HEK293T (cell line): ENCODE results near the gene EPB41L2.

Experiments used
- CTCF ChIA-PET: fragments of 350-600 bp; formaldehyde crosslinking; extraction: SDS; loops from one replicate; lab custom pipeline; 2021; ENCODE audit warnings: antibody characterized with exemption, inconsistent platforms; lab: Yijun Ruan, JAX
- POLR2A ChIA-PET: fragments of 350-600 bp; formaldehyde crosslinking; extraction: SDS; loops from one replicate; lab custom pipeline; 2020; ENCODE audit warnings: antibody characterized with exemption, inconsistent platforms; lab: Yijun Ruan, JAX
- DNase-seq: peaks from one replicate; pipeline ENCODE4 v3.0.0; 2012; ENCODE audit warnings: mixed read lengths; ENCODE audit errors: extremely low spot score
- ARNT ChIP-seq: fragments of 450-650 bp; IDR thresholded peaks from 2 replicates; pipeline ENCODE4 v1.6.1; 2017; ENCODE audit warnings: mild to moderate bottlenecking
- BHLHE40 ChIP-seq: fragments of 450-650 bp; IDR thresholded peaks from 2 replicates; pipeline ENCODE4 v1.6.1; 2016; ENCODE audit warnings: mild to moderate bottlenecking, moderate library complexity, borderline replicate concordance
- CTBP1 ChIP-seq: fragments of 450-650 bp; IDR thresholded peaks from 2 replicates; pipeline ENCODE4 v1.6.1; 2016; ENCODE audit warnings: borderline replicate concordance
- ELF4 ChIP-seq: fragments of 450-650 bp; IDR thresholded peaks from 2 replicates; pipeline ENCODE4 v1.6.1; 2017; ENCODE audit warnings: antibody characterized with exemption
- FOXA1 ChIP-seq: fragments of 450-650 bp; IDR thresholded peaks from 2 replicates; pipeline ENCODE4 v1.6.1; 2016; ENCODE audit warnings: mild to moderate bottlenecking
- FOXK2 ChIP-seq: fragments of 450-650 bp; IDR thresholded peaks from 2 replicates; pipeline ENCODE4 v1.6.1; 2016; ENCODE audit warnings: mild to moderate bottlenecking
- FOXM1 ChIP-seq: fragments of 450-650 bp; IDR thresholded peaks from 2 replicates; pipeline ENCODE4 v1.6.1; 2017; ENCODE audit warnings: mild to moderate bottlenecking, borderline replicate concordance
- HDGF ChIP-seq: fragments of 450-650 bp; IDR thresholded peaks from 2 replicates; pipeline ENCODE4 v1.6.1; 2017; ENCODE audit warnings: antibody characterized with exemption, borderline replicate concordance
- L3MBTL2 ChIP-seq: fragments of 450-650 bp; conservative IDR thresholded peaks from 2 replicates; pipeline ENCODE4 v1.6.1; 2016; ENCODE audit warnings: mild to moderate bottlenecking
- LEF1 ChIP-seq: fragments of 450-650 bp; IDR thresholded peaks from 2 replicates; pipeline ENCODE4 v1.6.1; 2017; ENCODE audit warnings: mild to moderate bottlenecking, borderline replicate concordance
- NFRKB ChIP-seq: fragments of 450-650 bp; IDR thresholded peaks from 2 replicates; pipeline ENCODE4 v1.6.1; 2016; ENCODE audit warnings: mild to moderate bottlenecking, moderate library complexity
- SP1 ChIP-seq: fragments of 450-650 bp; IDR thresholded peaks from 2 replicates; pipeline ENCODE4 v1.6.1; 2017
- SUZ12 ChIP-seq: fragments of 450-650 bp; IDR thresholded peaks from 2 replicates; pipeline ENCODE4 v1.6.1; 2016; ENCODE audit warnings: mild to moderate bottlenecking
- TARDBP ChIP-seq: fragments of 450-650 bp; IDR thresholded peaks from 2 replicates; pipeline ENCODE4 v1.6.1; 2016
- ZNF384 ChIP-seq: fragments of 450-650 bp; IDR thresholded peaks from 2 replicates; pipeline ENCODE4 v1.6.1; 2016
- TF ChIP-seq, protein P1 (sequence below): fragments of 450-650 bp; IDR thresholded peaks from 2 replicates; pipeline ENCODE4 v1.6.1; 2016

Gene EPB41L2

DNA sequence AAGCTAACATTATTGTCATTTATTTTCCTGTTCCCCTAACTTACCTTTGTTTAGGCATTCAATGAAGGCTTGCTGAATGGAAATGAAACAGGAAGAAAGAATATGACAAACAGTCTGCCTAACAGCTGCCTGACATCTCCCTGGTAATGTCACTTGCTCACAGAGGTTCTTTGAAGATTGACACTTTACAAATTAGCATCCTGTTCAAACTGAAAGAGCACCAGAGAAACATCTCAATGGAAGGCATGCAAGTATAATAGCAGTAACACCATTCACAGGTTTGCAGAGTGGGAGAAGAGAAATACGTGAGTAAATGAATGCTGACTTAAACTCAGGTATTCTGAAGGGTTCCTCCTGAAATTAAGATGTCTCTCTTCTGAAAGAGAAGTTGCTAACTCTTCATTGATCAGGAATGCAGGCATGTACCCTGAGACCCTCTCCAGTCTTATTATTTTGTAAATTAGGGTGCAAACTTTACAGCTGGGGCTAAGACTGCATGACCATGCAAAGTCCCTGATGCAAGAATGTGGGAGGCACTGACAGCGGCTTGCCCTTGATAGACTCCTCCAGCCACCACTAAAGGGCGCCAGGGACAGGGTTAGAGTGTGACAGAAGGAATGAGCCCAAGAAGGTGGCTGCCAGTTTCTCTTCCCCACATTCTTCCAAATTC lies 237.1 kb downstream of the EPB41L2 start:
- CTCF ChIA-PET: no interaction called here
- no peak for TF ChIP-seq ELF4
- TF ChIP-seq HDGF: no peak
- no peak for TF ChIP-seq BHLHE40
- TF ChIP-seq NFRKB: no peak
- TF ChIP-seq, protein P1, sequence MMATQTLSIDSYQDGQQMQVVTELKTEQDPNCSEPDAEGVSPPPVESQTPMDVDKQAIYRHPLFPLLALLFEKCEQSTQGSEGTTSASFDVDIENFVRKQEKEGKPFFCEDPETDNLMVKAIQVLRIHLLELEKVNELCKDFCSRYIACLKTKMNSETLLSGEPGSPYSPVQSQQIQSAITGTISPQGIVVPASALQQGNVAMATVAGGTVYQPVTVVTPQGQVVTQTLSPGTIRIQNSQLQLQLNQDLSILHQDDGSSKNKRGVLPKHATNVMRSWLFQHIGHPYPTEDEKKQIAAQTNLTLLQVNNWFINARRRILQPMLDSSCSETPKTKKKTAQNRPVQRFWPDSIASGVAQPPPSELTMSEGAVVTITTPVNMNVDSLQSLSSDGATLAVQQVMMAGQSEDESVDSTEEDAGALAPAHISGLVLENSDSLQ: no peak
- no peak for TF ChIP-seq FOXA1
- TF ChIP-seq CTBP1: no peak
- no peak for TF ChIP-seq L3MBTL2
- no peak for TF ChIP-seq LEF1
- TF ChIP-seq SUZ12: no peak
- no peak for TF ChIP-seq FOXK2
- TF ChIP-seq SP1: no peak
- TF ChIP-seq FOXM1: no peak
- TF ChIP-seq ZNF384: no peak
- TF ChIP-seq ARNT: no peak
- POLR2A ChIA-PET: no interaction called here
- DNase-seq: no peak

- POLR2A ChIA-PET: no interaction called here
- CTCF ChIA-PET: no interaction called here
- DNase-seq: no peak
- TF ChIP-seq ARNT: no peak
Measured at GRCh38 chr6:130824978-130825694, 237.9 kb downstream of the EPB41L2 start.

DNA sequence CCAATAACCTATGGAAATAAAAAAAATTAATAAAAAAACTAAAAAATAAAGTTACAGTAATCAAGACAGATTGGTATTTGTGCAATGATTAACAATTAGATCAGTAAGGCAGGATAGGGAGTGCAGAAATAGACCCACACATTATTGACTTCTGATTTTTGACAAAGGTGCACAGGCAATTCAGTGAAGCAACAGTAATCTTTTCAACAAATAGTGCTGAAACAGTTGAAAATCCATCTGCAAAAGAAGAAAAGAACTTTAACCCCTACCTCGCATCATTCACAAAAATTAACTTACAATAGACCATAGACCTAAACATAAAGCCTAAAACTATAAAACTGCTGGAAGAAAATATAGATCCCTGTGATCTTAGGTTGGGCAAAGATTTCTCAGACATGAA lies 240.3 kb downstream of the EPB41L2 start:
- CTCF ChIA-PET: no interaction called here

GRCh38 chr6:130815200-130816071 lies 247.6 kb downstream of the EPB41L2 start:
- CTCF ChIA-PET: no interaction called here
- DNase-seq: no peak
- POLR2A ChIA-PET: no interaction called here
- TF ChIP-seq TARDBP (no peak), SP1 (no peak), L3MBTL2 (no peak), FOXK2 (no peak), CTBP1 (no peak), HDGF (no peak), FOXA1 (no peak), ARNT (no peak)

More for the DNA sequence above, 240.3 kb downstream of the EPB41L2 start:
- DNase-seq: no peak
- TF ChIP-seq HDGF (no peak), L3MBTL2 (no peak), FOXK2 (no peak), ELF4 (no peak), NFRKB (no peak), SP1 (no peak), ARNT (no peak), LEF1 (no peak), FOXA1 (no peak)
- POLR2A ChIA-PET: no interaction called here

DNA sequence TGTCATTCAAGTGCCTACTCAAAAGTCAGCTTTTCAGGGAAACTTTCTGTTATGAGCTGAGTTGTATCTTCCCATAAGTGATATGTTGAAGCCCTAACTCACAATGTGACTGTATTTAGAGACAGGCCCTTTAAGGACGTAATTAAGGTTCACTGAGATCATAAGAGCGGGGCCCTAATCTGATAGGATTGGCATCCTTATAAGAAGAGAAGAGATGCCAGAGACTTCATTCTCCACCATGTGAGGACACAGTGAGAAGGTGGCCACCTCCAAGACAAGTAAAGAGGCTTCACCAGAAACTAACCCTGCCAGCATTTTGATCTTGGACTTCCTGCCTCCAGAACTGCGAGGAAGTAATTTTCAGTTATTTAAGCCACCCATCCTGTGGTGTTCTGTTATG lies 248.5 kb downstream of the EPB41L2 start:
- ChIA-PET CTCF (no interaction called here), POLR2A (no interaction called here)
- DNase-seq: no peak
- no peak for TF ChIP-seq L3MBTL2
- TF ChIP-seq ZNF384: no peak
- TF ChIP-seq LEF1: no peak
- TF ChIP-seq, protein P1: no peak
- no peak for TF ChIP-seq FOXM1
- no peak for TF ChIP-seq BHLHE40
- TF ChIP-seq NFRKB: no peak
- TF ChIP-seq FOXA1: no peak

DNA sequence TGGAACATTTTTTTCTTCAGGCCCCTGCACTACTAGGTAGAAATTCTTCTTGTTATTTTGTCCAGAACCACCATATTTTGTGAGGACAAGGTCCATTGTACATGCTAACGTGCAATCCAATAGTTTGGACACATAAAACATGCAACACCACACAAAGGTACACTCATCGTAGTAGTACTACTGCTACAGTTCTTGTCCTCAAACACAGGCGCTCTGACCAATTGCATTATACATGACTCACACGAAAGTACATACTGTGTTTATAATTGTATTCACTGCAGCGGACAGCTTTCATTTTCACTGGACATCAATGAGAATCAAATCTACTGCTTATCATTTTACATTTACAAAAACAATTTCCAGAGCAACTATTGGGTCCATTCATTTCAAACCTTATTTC lies 251.1 kb downstream of the EPB41L2 start:
- DNase-seq: no peak
- TF ChIP-seq, protein P1: no peak
- no peak for TF ChIP-seq FOXA1
- TF ChIP-seq FOXM1: no peak
- no peak for TF ChIP-seq ZNF384
- TF ChIP-seq TARDBP: no peak
- TF ChIP-seq L3MBTL2: no peak
- no peak for TF ChIP-seq NFRKB
- TF ChIP-seq BHLHE40: no peak
- TF ChIP-seq ARNT: no peak
- no peak for TF ChIP-seq ELF4
- no peak for TF ChIP-seq HDGF
- TF ChIP-seq LEF1: no peak
- no peak for TF ChIP-seq CTBP1
- no peak for TF ChIP-seq FOXK2
- TF ChIP-seq SP1: no peak
- no peak for TF ChIP-seq SUZ12
- ChIA-PET CTCF (interaction anchor here (0.6 kb wide), 1 partner anchor 319 kb away, joined by 3 read pairs; no protein-coding TSS in a partner anchor), POLR2A (no interaction called here)
